GM18951 (cell line): ENCODE results near the gene MAGI3.
"Not testable (repeated sequence)": the region's sequence is repeated elsewhere in the genome, so short reads cannot be mapped to it uniquely, and the experiment has no call there.

Experiments
- POLR2A ChIP-seq: IDR thresholded peaks from 4 replicates; pipeline ENCODE4 v1.6.1; 2011; ENCODE audit warnings: mild to moderate bottlenecking; ENCODE audit not compliant: insufficient read length, insufficient read depth; ENCODE audit errors: extremely low read depth
- in situ Hi-C: fragments of 300-500 bp; cut with MboI; formaldehyde crosslinking; loops from one replicate; pipeline ENCODE4 v1.12.0; 2022; ENCODE audit warnings: low sequenced_read_pairs, mixed read lengths, inconsistent platforms; ENCODE audit not compliant: unreplicated experiment

Gene MAGI3

DNA sequence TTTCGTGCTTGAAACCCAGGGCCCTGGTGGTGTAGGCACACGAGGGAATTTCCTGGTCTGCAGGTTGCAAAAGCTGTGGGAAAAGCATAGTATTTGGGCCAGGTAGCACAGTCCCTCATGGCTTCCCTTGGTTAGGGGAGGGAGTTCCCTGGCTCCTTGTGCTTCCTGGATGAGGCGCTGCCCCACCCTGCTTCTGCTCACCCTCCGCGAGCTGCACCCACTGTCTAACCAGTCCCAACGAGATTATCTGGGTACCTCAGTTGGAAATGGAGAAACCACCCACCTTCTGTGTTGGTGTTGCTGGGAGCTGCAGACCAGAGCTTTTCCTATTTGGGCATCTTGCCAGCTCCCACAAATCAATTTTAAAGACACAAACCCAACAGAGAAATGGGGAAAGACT, 186.0 kb downstream of the MAGI3 start:
- in situ Hi-C loops, result no loop called here
- no peak for TF ChIP-seq POLR2A

- in situ Hi-C loops, result no loop called here
- no peak for TF ChIP-seq POLR2A
Observed at GRCh38 chr1:113579256-113580018, 189.1 kb downstream of the MAGI3 start.

DNA sequence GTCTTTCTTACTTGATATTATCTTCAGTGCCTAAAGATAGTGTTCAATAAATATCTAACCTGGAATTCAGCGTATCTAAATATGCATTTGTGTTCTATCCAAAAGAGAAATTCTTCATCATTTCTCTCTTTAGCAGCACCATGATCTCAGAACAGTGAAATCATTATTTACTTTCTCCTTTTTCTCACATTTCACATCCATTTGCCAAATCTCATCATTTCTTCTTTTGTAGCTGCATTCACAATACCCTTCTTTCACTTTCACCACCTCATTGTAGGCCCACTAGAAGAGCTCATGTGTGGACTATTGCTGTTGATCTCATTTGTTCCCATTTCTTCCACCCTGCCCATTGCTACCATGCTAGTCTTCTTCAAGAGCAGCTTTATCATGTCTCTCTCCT, 191.0 kb downstream of the MAGI3 start:
- in situ Hi-C loops, result no loop called here
- TF ChIP-seq POLR2A, result no peak

- in situ Hi-C loops, result no loop called here
- TF ChIP-seq POLR2A, result no peak
Observed at GRCh38 chr1:113582084-113582483, 191.8 kb downstream of the MAGI3 start.

- TF ChIP-seq POLR2A, result no peak
- in situ Hi-C loops, result no loop called here
Observed at GRCh38 chr1:113587475-113587874, 197.2 kb downstream of the MAGI3 start.

- in situ Hi-C loops, result no loop called here
- TF ChIP-seq POLR2A, result no peak
Observed at GRCh38 chr1:113592230-113592629, 201.9 kb downstream of the MAGI3 start.

DNA sequence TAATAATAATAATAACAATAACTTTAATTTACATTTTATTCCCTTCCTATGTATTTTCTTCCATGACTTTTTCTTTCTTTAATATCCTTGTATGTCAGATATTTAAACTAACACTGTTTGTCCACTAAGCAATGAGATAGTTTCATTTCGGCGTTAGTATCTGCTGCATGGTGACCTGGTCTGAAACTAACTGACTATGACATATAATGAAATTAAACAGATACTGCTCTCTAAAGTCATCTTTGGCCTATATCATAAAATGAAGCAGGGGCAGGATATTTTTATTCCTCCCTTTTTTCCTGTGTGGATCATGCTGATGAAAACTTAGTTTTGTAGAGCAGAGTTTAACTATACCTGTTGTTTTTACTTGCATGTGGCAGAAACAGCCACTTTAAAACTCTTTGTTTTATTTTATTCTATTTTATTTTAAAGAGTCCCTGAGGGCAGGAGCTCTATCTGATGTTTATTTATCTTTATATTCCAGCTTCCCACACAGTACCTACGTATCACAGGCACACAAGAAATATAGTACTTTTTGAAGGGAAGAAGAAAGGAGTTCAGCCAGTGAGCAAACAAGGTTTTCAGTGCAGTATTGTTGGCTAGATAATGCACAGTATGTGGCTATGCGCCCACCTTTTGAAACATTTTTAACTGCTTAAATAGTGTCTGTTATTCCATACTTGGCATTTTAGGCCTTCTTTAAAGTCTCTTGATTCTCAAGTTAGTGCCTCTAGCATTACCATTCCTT, 203.4 kb downstream of the MAGI3 start:
- no peak for TF ChIP-seq POLR2A
- in situ Hi-C loops, result no loop called here

- in situ Hi-C loops, result not testable (repeated sequence)
Observed at GRCh38 chr1:113604466-113604865, 214.2 kb downstream of the MAGI3 start.

GRCh38 chr1:113605146-113605545, 214.8 kb downstream of the MAGI3 start:
- in situ Hi-C loops, result no loop called here

GRCh38 chr1:113608399-113608798, 218.1 kb downstream of the MAGI3 start:
- in situ Hi-C loops, result no loop called here
- no peak for TF ChIP-seq POLR2A

More at GRCh38 chr1:113605146-113605545, 214.8 kb downstream of the MAGI3 start:
- no peak for TF ChIP-seq POLR2A

DNA sequence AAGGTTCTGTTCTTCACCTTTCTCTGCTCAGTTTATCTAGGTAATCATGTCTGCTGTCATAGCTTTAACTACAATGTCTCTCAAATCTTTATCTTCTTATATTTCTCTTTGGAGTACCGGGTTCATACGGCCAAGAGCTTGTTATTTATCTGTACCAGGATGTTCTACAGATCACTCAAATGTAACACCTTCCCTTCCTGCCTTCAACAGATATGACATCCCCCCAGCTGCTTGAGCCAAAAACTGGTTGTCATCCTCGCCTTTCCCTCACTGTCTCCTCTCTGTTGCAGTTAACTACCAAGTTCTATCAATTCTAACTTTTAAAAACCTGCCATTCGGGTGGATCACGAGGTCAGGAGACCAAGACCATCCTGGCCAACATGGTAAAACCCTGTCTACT, 220.1 kb downstream of the MAGI3 start:
- in situ Hi-C loops, result no loop called here
- no peak for TF ChIP-seq POLR2A

- no peak for TF ChIP-seq POLR2A
- in situ Hi-C loops, result no loop called here
Observed at GRCh38 chr1:113615425-113615824, 225.1 kb downstream of the MAGI3 start.

GRCh38 chr1:113616156-113616555, 225.8 kb downstream of the MAGI3 start:
- in situ Hi-C loops, result no loop called here
- no peak for TF ChIP-seq POLR2A
